Left cardiac atrium (tissue), 4 donors: Measurements from ENCODE around the gene ZNF431. TPM values are rescaled to one million over a fixed set of nuclear protein-coding genes. Genes with fewer than 3 reads are reported as not detected.

Source experiments
- ATAC-seq, 2 donors: fragments of 200-7000 bp; cut with Tn5 transposase; one replicate each; pipeline ENCODE4 v1.9.1; 2020; ENCODE audit warnings: mild to moderate bottlenecking in 2 of 2, moderate library complexity in 2 of 2
- DNase-seq: peaks from one replicate; pipeline ENCODE4 v3.0.0-alpha.2; 2020
- intact Hi-C, 2 donors: fragments of 100-400 bp; cut with DNase I; formaldehyde crosslinking; loops; one replicate each; pipeline versions ENCODE4 v1.14.1 to v1.15.1; 2022 to 2023
- long read RNA-seq: library from polyadenylated mRNA; unstranded; transcript quantifications from one replicate; pipeline ENCODE4 v2.0.0, GENCODE V29; 2021
- total RNA-seq, 2 donors: library from RNA; stranded (reverse); fragmentation: NEBNext Ultra II Directional; extraction: Animal tissue kit (Norgen Biotek cat#: 25700); gene quantifications; one replicate each; pipeline ENCODE4 v1.2.1, GENCODE V29; 2021
- donor health status: DM: no; HTN: yes; CAD: no.
- donor health status: DM: no; HTN: yes; CAD: no; lungs with severe emphysema.
- donor health status: DM: yes; HTN: yes; CAD: no.
- donor health status: Dilated cardiomyopathy.

Gene ZNF431
- 10 to 100 TPM in 1 of 2 donors, 1 to 10 TPM in 1; 6.8 to 10.9 TPM for total RNA-seq
- long read RNA-seq, full-length matches to known transcripts = 1 of 4 reads
- long read RNA-seq, partial matches to known transcripts = 0 of 4 reads
- long read RNA-seq, other reads (novel, unspliced or antisense) = 3 of 4 reads

DNA sequence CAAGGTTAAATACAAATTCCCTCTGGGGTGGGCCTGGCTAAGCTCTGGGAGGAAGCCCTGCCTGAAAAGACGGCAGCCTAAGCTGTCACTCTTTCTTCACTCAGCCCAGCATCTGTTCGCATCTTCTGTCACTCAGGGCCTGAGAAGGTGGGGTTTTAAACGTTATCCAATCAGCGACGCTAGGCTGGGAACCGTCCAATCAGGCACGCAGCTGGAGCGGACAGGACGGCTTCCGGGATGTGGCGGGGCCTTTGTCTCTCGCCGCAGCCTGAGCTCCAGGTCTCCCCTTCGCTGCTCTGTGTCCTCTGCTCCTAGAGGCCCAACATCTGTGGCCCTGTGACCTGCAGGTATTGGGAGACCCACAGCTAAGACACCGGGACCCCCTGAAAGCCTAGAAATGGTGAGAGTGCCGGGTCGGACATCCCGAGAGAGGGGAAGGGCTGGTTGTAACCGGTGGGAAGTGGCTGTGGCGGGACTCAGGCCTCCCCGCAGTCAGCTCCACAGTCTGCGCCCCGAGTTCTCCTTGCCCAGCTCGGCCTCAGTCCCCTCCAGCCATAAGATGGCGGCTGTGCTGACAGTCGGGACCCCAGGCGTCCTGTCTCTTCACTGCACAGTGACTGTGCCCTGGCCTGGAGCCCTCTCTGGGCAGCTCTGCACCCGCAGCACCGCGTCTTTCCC is at the start of gene ZNF431:
TSS of gene ZNF431 (plus strand) at position 254 of the 678 bp plus-strand sequence. CDS start at position 398, 144 bp downstream.
- DNase-seq (peak; percentile 94), ATAC-seq (peak; percentile 100)
- intact Hi-C loops = loop anchor here in 1 of 2 donors (10.0 kb wide), 1 partner anchor 477 kb away; the partner anchor contains the start of gene ZNF626

DNA sequence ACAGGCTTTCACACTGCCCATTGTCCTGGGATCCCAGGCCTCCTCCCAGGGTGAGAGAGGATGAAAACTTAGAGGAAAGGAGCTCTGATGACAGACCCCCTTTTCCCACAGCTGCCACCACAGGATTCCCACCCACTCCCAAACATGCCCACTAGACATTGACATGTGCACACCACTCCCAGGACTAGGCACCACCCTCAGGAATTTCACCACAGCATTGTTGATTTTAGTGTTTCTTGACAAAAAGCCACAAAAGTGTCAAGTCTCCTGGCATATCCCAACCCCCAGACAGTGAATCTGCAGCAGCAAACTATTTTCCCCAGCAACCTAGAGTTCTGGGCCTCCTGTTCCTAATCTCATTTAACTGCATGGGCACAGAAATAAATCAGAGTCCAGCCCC is 49.7 kb upstream of the ZNF431 start:
- DNase-seq (no peak), ATAC-seq (no peak)
- intact Hi-C loops = loop anchor here in 1 of 2 donors (5.0 kb wide), 1 partner anchor 60 kb away; no protein-coding TSS in a partner anchor

DNA sequence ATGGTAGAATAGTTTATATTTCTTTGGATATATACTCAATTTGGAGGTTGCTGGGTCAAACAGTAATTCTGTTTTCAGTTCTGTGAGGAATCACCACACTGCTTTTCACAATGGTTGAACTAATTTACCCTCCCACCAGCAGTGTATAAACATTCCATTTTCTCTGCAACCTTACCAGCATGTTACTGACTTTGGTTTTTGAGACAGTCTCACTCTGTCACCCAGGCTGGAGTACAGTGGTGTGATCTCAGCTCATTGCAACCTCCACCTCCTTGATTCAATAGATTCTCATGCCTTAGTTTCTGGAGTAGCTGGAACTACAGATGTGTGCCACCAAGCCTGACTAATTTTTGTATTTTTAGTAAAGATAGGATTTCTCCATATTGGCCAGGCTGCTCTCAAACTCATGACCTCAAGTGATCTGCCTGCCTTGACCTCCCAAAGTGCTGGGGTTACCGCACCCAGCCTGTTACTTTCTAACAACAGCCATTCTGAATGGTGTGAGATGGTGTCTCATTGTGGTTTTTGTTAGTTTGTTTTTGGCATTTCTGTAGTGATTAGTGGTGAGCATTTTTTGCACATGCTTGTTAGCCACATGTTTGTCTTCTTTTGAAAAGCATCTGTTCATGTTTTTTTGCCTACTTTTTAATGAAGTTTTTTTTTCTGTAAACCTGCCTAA is 47.4 kb upstream of the ZNF431 start:
- DNase-seq (no peak), ATAC-seq (no peak)
- intact Hi-C loops = loop anchor here in 1 of 2 donors (5.0 kb wide), 1 partner anchor 58 kb away; no protein-coding TSS in a partner anchor

DNA sequence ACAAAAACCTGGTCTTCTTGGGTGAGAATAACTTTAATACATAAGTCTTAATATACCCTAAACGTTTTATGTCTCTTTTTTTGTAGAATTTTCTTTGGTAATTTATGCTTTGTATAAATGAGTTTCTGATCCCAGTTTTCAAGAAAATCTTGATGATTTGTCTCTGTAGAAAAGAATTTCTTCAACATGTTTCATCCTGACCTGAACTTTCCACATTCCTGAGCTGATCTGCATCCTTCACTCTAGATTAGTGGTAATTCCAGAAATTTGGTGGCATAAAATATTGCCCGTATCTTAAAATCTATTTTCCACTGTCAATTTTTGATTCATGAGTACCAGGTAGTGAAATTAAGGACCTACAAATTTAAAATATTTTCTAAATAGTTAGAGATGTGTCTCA is 43.5 kb upstream of the ZNF431 start:
- intact Hi-C loops = no loop called here
- DNase-seq = no peak
- no peak for ATAC-seq

DNA sequence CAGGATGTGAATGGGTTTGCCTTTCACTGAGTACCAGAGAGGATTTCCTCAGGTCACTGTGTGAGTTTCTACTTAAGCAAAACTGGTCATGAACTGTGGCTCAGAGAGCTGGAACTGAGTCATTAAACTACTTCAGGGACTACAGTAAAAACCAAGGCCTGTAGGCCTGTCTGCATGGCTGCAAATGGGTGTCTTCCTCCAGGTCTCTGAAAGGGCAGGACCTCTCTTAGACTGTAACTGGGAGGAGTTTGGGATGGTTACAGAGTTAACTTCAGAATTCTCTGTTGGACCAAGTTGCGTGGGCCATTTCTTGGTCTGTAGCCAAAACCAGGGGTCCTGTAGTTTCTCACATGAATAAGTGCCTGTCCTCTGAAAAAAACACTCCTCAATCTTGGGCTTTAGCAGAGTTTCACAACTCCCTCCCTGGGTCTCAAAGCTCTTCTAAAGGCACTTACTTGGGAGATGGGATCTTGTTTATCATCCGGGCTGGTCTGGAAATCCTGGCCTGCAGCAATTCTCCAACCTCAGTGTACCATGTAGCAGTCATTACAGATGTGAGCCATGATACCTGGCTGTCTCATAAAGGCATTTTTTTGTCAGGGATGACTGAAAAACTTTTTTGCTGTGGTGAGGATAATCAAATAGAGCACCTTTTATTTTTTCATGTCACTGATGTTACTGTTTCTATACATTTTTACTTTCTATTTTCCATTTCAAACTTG is 40.2 kb upstream of the ZNF431 start:
- no peak for DNase-seq
- intact Hi-C loops = no loop called here
- ATAC-seq = no peak

DNA sequence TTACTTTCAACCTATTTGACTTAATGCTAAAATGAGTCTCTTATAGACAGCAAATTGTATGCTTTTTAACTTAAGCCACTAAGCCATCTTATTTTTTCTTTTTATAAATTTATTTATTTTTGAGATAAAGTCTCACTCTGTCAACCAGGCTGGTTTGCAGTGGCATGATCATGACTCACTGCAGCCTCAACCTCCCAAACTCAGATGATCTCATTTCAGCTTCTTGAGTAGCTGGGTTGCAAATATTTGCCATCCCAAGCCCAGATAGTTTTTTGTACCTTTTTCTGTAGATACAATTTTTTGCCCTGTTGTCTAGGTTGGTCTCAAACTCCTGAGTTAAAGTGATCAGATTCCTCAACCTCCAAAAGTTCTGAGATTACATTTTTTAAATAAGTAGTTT is 32.7 kb upstream of the ZNF431 start:
- intact Hi-C loops = no loop called here
- DNase-seq (no peak), ATAC-seq (no peak)

DNA sequence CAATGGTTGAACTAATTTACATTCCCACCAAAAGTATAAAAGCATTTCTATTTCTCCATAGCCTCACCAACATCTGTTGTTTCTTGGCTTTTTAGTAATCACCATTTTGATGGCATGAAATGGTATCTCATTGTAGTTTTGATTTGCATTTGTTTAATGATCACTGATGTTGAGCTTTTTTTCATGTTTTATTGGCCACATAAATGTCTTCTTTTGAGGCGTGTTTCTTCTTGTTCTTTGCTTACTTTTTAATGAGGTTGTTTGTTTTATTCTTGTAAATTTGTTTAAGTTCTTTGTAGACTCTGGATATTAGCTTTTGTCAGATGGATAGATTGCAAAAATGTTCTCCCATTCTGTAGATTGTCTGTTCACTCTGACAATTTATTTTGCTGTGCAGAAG is 31.7 kb upstream of the ZNF431 start:
- ATAC-seq (no peak), DNase-seq (no peak)
- intact Hi-C loops = no loop called here

DNA sequence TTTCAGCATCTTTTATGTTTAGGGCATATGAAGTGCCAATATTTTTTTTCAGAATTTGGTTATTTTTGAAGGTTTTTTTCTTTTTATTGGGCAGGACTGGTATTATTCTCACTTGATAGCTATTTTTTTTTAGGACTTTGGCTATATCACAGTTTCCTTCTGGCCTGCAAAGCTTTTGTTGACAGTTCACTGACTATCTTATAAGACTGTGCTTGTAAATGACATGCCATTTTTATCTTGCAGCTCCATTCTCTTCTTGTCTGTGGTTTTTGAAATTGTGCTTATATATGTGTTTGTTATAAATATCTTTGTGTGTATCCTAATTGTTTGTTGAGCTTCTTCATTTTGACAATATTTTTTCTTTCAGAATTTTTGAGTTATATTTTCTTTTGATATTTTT is 26.4 kb upstream of the ZNF431 start:
- no peak for DNase-seq
- ATAC-seq = no peak
- intact Hi-C loops = no loop called here

DNA sequence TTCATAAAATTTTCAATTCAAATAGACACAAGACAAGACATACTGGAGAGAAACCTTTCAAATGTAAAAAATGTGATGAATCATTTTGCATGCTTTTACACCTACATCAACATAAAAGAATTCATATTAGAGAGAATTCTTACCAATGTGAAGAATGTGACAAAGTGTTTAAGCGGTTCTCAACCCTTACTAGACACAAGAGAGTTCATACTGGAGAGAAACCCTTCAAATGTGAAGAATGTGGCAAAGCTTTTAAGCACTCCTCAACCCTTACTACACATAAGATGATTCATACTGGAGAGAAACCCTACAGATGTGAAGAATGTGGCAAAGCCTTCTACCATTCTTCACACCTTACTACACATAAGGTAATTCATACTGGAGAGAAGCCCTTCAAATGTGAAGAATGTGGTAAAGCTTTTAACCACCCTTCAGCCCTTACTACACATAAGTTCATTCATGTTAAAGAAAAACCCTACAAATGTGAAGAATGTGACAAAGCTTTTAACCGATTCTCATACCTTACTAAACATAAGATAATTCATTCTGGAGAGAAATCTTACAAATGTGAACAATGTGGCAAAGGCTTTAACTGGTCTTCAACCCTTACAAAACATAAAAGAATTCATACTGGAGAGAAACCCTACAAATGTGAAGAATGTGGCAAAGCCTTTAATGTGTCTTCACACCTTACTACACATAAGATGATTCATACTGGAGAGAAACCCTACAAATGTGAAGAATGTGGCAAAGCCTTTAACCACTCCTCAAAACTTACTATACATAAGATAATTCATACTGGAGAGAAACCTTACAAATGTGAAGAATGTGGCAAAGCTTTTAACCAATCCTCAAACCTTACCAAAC is 24.6 kb upstream of the ZNF431 start:
- ATAC-seq = no peak
- DNase-seq = no peak
- intact Hi-C loops = no loop called here

DNA sequence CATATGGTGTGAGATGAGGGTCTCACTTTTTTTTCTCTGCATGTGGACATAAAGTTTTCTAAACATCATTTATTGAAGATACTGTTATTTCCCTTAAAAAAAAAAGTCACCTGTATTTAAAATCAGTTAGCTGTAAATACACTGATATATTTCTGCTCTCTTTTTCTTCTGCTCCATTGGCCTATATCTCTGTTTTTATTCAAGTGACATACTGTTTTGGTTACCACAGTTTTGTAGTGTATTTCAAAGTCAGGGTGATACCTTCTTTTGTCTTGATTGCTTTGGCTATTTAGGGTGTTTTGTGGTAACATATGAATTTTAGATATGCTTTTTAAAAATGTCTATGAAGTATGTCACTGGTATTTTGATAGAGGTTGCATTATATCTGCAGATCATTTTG is 15.8 kb upstream of the ZNF431 start:
- DNase-seq (no peak), ATAC-seq (no peak)
- intact Hi-C loops = no loop called here

DNA sequence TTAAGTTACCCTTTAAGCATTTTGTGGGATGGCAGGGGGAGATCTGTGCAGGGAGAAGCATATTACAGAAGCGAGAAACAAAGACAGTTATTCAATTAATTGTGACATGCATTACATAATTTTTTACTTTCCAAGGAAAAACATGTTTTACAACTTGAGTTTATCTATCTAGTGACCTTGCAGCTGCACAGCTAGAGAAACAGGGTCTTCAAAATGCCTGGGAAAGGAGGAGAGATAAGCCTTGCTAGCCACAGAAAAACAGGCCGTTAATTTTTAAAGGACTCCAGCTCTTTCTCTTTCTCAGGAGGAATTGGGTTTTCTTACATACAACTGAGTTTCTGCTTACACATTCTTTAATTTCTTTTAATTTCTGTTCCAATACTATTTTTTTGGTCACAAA is 14.8 kb upstream of the ZNF431 start:
- intact Hi-C loops = no loop called here
- DNase-seq = no peak
- no peak for ATAC-seq

DNA sequence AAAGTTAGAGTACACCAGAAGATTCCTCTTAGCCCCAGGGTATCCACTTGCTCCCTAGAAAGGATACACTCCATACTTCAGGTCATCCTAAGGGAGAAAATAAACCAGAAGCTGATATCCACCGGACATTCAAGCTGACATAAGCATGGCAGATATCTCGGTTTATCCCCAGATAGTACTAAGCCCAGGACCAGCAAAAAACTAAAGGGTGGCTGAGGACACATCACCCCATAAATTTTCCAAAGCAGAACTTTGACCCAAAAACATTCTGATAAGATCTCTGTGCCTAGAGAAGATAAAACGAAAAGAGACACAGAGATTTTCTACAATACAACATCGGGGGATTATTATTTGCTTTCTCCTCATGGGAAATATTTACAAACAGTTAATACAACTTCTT is 13.9 kb upstream of the ZNF431 start:
- intact Hi-C loops = no loop called here

DNA sequence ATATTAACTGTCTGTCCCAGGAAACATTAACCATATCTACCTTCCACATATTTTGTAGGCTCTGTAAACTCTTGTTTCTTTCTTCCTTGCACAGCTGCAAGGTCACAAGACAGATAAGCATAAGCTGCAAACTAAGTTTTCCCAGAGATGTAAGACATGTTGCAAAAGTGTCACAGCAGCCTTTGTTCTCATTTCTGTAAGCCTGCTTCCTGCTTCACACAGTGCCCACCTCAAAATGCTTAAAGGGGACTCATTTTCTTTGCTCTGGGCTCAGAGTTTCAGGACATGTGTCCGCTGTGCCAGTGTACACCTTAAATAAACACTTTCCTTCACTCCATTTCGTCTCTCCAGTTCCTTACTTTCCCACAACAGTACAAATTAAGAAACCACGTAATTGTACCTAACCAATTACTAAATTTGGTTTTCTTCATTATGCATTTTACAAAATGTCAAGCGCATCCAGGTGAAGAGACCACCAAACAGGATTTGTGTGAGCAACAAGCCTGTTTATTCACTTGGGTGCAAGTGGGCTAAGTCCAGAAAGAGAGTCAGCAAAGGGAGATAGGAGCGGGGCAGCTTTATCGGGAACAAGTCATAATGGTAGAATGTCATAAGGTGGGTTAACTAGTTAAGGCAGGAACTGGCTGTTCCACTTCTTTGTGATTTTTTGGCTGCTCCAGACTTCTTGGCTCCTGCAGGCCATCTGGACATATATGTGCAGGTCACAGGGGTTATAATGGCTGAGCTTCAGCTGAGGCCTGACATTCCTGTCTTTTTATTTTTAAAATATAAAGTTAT is 12.7 kb upstream of the ZNF431 start:
- intact Hi-C loops = no loop called here
- ATAC-seq (no peak), DNase-seq (no peak)

More for the DNA sequence above, 13.9 kb upstream of the ZNF431 start:
- no peak for DNase-seq
- no peak for ATAC-seq

DNA sequence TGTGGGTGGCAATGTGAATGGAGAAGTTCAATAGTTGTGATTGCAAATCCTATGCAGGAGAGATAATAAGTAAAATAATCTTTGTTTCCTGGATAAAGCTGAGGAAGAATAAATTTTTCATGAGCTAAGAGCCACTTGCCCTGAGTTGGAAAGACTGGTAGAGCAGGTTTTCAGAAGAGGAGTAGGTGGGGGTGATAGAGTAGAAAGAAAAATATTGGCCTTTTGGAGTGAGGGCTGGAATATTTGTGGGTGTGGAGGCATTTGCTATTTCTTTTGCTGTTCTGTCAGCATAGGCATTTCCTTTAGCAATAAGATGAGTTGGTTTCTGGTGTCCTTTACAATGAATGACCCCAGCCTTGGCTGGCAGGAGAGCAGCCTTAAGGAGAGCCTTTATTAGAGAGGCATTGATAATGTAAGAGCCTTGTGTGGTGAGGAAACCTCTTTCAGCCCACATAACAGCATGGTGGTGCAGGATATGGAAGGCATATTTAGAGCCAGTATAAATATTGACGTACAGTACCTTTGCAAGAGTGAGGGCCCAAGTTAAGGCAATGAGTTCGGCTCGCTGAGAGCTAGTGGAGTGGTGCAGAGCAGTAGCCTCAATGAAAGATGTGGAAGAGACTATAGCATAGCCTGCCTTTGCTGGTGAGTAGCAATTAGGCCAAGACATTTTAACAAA is 11.6 kb upstream of the ZNF431 start:
- DNase-seq (no peak), ATAC-seq (no peak)
- intact Hi-C loops = no loop called here

DNA sequence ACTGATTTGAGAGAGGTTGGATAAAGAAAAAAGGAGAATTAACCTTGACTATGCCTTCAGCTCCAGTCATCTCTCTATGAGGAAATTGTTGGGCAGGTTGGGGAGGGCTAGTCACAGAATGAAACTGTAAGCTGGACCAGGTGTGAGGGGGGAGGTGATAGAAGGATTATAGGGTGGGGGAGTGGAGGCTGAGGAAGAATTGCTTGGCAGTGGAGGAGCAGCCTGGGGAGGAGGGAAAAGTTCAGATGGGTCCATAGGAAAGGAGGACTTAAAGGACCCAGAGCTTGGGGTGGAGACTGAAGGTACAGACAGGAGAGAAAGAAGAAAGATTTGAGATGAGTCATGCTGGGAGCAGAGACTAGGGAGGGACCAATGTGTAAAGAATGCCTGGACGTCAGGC is 8.2 kb upstream of the ZNF431 start:
- intact Hi-C loops = no loop called here
- DNase-seq = no peak
- ATAC-seq = no peak

DNA sequence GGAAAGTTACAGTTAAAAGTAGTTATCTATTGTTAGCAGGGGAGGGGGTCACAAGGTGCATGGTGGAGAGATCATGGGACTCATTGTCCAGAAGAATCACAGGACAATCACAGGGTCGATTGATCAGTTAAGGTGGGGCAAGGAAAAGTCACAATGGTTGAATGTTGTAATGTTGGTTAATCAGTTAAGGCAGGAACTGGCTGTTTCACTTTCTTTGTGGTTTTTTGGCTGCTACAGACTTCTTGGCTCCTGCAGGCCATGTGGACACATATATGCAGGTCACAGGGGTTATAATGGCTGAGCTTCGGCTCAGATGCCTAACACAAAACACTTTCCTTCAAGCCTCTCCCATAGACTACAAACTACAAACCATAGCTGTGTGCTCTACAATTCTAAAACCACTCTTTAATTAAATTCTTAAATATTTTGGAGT is 6.9 kb upstream of the ZNF431 start:
- DNase-seq (no peak), ATAC-seq (no peak)
- intact Hi-C loops = no loop called here

DNA sequence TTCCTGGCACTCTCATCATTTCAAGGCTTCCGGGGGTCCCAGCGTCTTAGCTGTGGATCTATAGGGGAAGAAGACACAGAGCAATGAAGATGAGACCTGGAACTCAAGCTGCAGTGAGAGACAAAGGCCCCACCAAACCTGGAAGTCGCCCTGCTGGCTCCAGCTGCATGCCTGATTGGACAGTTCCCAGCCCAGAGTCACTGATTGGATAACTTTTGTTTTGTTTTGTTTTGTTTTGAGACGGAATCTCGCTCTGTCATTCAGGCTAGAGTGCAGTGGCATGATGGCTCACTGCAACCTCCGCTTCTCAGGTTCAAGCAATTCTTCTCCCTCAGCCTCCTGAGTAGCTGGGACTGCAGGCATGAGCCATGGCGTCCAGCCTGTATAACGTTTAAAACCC is 6.4 kb upstream of the ZNF431 start:
- intact Hi-C loops = no loop called here
- no peak for ATAC-seq
- no peak for DNase-seq

DNA sequence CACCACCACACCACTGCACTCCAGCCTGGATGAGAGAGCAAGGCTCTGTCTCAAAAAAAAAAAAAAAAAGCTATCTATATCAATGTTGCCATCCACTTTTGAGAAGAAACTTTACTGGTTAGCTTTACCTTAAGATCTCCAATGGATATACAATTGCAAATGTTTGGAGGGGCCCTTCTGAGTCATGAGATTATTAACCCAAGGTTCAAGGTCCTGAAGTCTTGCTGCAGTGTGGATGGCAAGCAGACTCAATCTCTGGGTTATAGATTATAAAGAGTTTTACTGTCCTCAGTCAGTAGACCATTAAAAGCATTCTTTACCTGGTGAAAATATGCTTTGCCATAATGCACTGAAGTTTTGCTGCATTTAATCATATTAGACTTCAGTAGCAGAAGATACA is 3.7 kb upstream of the ZNF431 start:
- ATAC-seq (no peak), DNase-seq (no peak)
- intact Hi-C loops = no loop called here
